Kidney tubule cell (primary cell): ENCODE measurements around the gene DPP7.
"Not testable (repeated sequence)": the region's sequence is repeated elsewhere in the genome, so short reads cannot be mapped to it uniquely, and the experiment has no call there.

Source experiments
- DNase-seq: peaks from one replicate; pipeline ENCODE4 v3.0.0-alpha.2; 2018; ENCODE audit warnings: low spot score

DPP7 gene

DNA sequence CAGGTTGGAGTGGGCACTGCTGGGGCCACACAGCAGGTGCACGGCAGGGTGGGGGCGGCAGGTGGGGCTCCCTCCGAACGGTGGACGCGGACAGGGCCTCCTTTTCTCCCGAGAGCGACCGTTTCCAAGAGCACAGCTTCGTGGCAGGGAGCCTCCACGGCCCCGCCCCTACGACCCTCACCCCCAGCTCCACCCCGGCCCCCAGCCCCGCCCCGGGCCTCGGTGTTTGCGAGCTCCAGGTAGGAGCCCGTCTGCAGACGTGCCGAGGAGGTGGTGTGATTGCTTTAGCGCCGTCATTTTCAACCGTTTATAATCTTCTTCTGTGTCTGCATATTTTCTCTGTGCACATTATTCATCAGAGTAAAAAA is 33.2 kb upstream of the DPP7 start:
- no peak for DNase-seq

DNA sequence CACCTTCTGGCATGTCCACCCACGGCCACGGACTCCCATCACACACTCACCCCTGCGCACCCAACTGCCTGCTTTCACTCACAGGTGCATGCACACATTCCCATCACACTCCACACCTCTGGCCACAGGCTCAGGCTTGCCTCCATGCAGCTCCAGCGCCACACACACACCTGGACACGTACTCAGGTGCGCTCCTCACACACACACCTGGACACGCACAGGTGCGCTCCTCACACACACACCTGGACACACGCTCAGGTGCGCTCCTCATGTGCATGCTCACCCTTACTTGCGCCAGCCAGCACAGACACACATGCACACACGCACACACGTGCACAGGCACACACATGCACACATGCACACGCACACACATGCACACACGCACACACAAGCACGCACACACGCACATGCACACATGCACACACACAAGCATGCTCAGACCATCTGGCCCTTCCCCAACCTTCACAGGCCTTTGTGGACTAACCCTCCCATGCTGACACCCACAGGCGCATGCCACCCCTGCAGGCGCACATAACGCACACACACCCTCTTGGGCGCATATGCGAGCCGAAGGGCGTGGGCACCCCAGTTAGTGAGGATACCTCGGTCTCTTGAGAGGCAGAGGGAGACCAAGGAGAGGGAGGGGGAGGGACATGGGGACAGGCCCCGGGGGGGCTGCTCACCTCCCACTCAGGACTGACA is 32.7 kb upstream of the DPP7 start:
- no peak for DNase-seq

DNA sequence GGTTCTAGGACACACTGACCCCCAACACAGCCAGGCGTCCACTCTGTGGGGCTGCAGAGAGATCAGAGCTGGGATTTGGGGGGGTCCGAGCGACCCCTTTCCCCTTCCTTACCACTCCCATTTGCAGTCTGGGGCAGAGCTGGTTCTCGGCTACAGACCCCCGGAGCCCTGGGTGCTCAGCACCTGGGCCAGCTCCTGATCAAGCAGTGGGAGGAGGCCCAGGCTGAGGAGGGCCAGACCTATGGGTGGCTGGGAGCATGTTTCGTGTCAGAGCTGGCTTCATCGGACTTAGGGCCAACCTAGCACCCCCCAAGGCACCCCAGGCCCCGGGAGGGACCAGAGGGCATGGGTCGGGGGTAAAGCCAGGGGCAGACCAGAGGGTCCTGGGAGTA is 32.0 kb upstream of the DPP7 start:
- no peak for DNase-seq

DNA sequence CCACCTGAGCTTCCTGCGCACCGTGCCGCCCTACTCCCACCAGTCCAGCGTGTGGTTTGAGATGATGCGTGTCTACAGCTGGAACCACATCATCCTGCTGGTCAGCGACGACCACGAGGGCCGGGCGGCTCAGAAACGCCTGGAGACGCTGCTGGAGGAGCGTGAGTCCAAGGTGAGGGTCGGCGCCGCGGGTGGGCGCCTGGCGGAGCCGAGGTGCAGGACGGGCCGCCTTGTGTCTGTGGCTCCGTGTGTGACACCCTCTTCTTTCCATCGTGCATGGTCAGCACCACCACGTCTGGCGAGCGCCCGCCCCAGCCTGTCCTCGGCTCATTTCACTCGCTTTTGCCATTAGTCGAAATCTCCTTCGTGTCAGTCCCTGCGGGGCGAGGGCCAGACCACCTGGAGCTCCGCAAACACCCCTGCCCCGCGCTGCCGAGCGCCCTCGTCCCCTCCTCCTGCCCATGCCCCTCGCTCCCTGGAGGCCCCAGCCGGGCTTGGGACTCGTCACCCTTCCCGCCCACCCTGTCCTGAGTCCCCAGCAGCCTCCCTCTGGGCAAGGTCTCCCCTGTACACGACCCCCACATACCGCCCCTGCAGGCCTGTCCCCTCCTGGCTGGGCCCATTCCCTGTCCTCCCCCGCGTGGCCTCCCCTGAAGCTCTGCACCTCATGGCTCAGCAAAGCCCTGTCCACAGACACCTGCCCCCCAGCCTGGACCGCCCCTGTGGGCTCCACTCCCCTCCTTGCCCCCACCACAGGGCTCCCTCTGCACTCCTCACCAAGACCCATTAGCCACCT is 31.4 kb upstream of the DPP7 start:
- no peak for DNase-seq

DNA sequence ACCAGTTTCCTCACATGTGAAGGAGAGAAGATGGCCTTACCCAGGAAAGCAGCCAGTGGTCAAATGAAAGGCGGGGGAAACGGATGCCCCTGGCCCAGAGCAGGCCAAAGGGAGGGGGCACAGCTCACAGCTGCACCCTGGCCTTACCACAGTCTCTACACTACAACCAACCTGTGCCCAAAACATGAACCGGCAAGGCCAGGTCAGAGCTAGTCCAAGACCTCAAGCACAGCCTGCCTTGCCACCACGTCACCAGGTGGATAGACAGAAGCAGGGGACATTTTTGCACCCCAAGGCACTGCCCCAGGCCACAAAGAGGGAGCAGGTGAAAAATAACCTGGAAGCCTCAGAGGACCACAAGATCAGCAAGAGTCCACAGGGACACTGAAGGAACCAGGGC is 28.9 kb upstream of the DPP7 start:
- DNase-seq, result no peak

DNA sequence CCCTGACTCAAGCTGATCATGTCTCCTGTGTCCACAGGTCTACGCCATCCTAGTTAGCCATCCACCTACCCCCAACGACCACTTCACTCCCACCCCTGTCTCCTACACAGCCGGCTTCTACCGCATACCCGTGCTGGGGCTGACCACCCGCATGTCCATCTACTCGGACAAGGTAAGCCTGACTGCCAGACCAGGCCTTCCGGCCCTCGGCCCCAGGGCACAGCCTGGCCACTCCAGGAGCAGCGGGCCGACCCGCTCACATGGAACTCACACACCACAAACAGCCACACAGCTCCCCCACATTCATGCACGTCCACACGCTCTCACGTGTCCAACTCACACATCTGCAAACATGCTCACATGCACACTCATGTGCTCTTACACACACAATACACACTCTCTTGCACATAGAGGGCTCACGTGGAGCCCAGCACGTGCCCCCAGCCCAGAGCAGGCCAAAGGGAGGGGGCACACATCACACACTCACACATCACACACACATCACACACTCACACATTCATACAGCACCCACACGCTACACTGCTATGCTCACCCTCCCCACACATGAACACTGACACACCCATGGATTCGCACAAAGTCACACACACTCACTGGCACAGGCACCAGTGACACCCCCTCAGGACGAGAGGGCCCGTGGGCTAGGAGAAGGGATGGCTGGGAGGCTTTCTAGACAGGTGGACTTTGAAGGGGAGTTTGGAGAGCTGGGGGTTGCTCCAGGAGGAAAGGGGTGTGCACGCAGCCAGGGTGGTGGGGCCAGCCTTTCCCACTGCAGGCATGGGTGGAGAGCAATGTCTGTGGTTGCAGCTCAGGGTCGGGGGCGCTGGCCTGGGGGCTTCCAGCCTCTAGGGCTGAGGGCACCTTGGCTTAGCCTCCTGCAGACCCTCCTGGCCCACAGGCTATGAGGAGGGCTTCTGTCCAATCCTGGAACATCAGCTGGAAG is 27.7 kb upstream of the DPP7 start:
- no peak for DNase-seq

DNA sequence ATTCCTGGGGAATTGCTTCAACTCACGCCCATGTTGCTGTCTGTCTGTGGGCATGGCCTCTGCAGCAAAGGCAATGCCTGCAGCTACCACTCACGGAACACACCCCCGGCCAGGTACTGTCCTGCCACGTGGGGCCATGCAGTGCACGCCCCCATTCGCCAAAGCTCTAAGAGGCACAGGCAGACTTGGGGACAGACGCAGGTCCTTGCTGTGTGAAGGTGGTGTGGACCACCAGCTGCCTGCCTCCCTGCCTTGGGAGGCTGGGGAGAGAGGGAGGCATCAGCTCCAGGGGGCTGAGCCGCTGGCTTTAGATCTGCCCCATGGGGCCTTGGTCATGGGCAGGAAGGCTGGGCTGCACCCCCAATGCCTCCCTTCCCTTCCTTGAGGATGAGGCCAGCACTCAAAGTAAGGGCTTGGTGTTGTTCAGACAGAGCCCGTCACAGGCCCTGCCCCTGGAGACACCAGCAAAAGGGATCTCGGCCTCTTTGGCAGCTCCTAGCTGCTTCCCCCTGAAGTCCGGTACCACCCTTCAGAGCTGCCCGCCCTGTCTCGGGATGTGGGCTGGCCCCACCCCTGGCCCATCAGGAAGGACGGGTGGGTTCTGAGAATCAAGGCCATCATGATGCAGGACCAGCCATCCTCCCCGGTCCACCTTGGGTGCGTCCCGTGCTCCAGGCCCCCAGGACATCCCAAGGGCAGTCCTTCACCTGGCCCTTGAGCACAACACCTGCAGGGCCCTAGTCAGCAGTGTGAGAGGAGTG is 26.7 kb upstream of the DPP7 start:
- DNase-seq, result no peak

DNA sequence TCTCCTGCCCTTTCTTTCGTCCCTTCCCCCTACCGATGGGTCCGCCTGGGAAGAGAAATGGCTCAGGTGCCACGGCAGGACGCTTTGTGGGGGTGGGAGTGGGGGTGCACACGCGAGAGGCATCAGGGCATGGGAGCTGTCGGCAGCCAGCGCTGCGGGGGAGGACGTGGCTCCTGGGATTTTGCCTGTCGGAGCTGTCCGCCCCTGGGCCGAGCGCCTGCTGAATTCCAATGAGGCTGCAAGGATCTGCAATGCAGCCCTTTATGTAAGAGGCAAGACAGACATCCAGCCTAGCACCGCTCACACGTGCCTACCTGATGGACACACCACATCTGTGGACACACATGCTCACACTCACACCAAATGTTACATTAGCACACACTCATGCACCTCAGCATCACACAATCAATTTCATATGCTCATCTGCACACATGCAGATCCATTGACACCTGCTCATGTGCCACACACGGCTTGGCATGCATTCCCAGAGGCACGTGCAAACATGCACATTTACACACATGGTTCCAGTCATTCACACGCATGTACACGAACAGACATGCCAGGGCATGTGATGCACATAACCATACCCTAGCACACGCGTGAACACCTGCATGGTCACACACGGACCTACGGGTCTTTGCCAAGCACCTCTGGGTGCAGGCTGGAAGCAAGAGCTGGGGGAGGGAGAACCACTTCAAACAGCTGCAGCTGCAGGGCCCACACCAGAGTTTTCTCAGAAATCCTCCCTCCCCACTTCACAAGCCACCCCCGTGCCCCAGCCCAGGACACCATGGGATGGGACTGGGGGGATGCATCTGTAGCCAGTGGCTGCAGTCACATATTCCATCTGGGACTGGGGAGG is 25.8 kb upstream of the DPP7 start:
- DNase-seq, result no peak

DNA sequence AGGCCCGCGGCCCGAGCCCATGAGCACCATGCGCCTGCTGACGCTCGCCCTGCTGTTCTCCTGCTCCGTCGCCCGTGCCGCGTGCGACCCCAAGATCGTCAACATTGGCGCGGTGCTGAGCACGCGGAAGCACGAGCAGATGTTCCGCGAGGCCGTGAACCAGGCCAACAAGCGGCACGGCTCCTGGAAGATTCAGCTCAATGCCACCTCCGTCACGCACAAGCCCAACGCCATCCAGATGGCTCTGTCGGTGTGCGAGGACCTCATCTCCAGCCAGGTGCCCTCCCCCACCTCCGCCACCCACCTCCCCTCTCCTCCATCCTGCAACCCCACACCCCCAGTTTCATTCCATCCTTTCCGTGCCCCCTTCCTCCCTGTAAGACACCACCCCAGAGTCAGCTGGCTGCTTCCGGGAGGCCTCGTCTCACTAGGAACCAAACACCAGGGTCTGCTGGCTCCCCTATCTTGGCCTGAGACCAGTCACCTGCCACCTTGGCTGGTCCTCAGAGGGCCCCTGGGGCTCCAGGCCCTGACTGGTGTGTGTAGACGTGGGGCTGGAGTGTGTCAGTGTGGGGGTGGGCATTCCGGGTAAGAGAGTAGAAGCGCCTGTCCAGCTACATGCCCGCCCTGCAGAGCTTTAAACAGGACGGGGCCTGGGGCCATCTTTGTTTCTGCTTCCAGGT is 25.1 kb upstream of the DPP7 start:
- DNase-seq, result no peak

DNA sequence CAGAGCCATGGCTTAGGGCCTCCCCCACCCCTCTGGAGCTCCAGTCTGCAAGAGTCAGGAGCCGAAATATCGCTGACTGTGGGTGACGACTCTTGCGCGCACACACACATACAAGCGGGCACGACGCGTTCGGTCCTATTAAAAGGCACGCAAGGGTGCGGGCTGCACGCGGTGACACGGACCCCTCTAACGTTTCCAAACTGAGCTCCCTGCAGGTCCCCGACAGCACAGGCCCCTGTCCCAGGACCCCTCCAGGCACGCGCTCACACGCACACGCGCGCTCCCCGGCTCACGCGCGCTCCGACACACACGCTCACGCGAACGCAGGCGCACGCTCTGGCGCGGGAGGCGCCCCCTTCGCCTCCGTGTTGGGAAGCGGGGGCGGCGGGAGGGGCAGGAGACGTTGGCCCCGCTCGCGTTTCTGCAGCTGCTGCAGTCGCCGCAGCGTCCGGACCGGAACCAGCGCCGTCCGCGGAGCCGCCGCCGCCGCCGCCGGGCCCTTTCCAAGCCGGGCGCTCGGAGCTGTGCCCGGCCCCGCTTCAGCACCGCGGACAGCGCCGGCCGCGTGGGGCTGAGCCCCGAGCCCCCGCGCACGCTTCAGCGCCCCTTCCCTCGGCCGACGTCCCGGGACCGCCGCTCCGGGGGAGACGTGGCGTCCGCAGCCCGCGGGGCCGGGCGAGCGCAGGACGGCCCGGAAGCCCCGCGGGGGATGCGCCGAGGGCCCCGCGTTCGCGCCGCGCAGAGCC is 24.4 kb upstream of the DPP7 start, which contains the start of gene GRIN1:
TSS of gene GRIN1 (plus strand) at position 433 of the 746 bp plus-strand sequence. CDS start 333 bp downstream, outside the sequence.
- DNase-seq, result no peak

DNA sequence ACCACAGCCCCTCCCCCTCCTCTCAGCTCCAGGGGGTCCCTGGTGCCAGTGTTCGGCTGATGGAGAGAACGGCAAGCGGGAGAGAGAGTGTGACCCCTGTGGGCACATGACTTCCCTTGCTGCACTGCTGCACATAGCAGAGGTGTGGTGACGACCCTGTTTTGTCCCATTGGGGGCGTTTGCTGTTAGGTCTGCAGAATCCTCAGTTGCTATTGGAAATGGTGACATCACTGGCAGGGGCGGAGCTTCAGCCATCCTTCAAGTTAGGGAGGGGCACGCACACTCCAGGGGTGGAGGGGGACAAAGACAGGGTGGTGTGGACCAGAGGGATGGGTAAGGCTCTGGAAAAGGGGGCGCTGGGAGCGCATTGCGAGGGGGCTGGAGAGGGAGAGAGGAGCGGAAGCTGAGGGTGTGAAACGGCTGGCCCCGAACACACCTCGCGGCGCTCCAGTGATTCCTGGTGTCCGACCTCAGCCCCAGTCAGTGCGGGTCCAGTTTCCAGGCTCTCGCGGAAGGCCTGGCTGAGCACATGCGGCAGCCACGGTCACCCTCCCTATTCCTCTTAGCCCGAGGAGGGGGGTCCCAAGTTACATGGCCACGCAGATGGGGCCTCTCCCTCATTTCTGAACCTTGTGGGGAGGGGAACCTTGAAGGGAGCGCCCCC is 23.7 kb upstream of the DPP7 start:
- DNase-seq, result no peak

DNA sequence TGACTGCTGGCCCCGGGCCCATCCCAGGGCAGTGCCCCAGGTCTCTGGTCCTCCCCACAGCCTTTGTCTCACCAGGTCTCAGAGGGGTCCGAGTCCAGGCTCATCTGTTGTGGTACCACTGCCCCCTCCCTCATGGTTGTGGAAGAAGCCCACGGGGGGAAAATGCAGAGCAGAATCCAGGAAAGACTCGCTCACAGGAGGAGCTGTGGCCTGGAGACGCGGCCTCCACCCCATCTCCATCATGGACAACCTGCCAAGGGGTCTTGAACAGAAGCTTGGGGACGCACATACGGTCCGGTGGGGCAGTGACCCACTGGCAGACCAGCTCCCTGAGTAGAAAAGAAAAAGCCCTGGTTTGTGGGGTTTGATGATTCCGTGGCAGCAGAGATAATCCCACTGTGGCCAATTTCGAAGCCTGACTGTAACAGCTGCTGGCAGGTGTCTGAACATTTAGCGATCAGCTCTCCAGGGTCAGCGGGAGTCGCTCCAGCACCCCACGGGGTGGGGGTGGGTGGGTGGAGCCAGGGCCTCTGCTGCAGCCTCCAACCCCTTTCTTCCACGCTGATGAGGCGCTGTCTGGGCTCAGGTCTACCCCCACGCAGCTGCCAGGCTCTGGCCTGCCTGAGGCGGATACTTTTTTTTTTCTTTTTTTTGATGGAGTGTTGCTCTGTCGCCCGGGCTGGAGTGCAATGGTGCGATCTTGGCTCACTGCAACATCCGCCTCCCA is 22.5 kb upstream of the DPP7 start:
- DNase-seq, result no peak

DNA sequence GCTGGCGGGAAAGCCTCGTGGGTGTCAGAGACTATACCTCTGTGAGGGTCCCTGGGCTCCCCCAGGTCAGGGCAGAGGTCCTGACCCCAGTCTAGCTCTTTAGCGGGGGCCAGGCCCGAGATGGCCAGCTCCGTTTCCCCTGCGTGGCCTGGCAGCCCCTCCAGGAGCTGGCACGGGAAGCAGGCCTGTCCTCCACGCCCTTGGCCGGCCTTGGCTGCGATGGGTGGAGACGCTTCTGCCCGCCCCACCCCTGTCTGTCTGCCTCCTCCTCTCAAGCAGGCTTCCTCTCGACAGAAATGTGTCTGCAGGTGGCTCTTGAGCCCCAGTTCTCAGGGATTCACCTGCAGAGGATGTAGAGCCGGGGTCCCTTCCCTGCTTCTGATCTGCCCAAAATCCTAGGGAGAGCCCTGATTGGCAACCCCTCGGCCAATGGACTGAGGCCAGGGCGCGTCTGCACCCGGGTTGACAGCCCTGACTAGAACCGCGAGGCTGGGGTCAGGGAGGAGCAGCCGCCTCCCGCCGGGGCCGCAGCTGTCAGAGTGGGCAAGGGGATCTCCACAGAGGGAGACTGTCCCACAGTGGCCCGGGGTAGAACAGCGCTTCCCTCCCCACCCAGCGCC is 21.8 kb upstream of the DPP7 start:
- no peak for DNase-seq

DNA sequence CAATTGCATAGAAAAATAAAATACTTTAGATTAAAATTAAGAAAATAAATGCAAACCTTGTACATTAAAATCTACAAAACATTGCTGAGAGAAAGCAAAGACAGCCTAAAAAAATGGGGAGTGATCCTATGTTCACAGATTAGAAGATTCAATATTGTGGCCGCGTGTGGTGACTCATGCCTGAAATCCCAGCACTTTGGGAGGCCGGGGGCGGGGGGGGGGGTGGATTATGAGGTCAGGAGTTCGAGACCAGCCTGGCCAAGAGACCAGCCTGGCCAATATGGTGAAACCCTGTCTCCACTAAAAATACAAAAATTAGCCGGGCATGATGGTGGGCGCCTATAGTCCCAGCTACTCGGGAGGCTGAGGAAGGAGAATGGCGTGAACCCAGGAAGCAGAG is 20.6 kb upstream of the DPP7 start:
- not testable (repeated sequence) for DNase-seq

DNA sequence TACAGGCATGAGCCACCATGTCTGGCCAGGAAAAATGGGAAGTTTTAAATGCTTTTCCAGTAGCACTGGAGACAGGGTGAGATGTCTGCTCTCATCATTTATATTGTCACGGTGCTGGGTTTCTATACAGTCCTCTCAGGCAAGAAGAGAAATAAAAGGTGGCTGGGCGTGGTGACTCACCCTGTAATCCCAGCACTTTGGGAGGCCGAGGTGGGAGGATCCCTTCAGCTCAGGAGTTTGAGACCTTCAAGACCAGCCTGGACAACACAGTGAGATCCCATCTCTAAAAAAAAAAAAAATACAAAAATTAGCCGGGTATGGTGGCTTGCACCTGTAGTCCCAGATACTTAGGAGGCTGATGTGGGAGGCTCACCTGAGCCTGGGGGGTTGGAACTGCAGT is 19.7 kb upstream of the DPP7 start:
- no peak for DNase-seq

DNA sequence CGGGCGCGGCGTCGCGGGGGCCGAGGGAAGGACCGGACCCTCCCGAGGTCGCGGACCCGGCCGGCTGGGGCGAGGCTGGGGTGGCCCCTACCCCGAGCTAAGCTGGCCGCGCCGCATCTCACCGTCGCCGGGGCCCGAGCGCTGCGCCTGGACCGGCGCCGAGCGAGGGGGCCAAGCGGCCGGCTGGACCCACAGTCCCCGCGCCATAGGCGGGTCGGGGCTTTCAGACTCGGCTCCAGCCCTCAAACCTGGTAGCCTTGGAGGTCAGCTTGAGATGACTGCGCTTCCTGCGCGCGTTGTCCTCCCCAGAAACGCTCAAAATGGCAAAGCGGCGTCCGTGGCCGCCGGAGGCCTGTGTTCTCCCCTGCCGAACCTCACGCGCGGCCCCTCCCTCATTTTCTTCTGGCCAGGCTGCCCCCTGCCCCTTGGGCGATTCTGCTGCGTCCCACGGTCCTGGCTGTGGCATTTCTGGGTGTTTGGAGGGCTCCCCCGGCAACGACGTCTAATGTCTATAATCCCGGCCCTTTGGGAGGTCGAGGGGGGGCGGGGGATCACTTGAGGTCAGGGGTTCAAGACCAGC is 15.7 kb upstream of the DPP7 start:
- DNase-seq, result no peak

DNA sequence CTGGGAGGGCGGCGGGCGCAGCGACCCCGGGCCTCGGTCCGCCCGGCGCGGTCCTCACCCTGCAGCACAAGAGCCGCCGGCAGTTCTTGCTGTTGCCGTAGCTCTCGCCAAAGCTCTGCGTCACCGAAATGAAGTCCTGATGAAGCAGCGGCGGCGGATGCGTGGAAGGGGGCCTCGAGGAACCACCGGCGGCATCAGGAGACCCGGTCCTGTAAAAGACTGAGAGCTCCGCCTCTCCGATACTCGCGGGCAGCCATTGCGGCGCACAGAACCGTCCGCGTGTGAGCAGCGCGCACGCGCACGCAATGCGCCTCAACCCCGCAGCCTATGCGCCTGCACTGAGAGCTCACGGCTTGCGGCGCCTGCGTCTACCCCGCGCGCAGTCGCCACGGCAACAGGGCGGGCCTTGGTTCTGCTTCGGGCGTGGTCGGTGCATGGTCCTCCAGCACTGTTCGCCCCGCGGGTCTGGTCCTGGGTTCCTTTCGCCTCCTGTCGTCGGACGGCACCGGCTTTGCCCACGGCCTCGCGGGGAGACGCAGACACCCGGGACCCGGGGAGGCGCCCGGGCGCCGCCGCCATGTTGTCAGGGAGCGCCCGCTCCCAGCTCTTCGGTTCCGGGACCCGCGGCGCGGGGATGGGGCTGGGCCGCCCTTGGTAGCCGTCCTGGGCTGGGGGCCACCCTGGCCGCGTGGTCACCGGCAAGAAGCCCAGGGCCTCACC is 15.1 kb upstream of the DPP7 start:
- peak; percentile 94 for DNase-seq
